K562 (cell line): ENCODE data around the gene FAM107B. TPM values are rescaled to one million over a fixed set of nuclear protein-coding genes. Genes with fewer than 3 reads are reported as not detected.
A peak's percentile ranks its signal among the peaks of the same experiment; 100 is the strongest.

Experiments used
- HDAC2 ChIP-seq: fragments of 450-650 bp; IDR thresholded peaks from 2 replicates; pipeline ENCODE4 v1.6.1; 2016; ENCODE audit warnings: mild to moderate bottlenecking
- KAT7 ChIP-seq: sonication (generic); formaldehyde crosslinking; IDR thresholded peaks from 2 replicates; pipeline ENCODE4 v1.8.0; 2022; ENCODE audit warnings: missing genetic modification reagents, mild to moderate bottlenecking, borderline replicate concordance
- MGA ChIP-seq: fragments of 450-650 bp; IDR thresholded peaks from 2 replicates; pipeline ENCODE4 v1.6.1; 2016; ENCODE audit warnings: mild to moderate bottlenecking, moderate library complexity
- NFYB ChIP-seq: IDR thresholded peaks from 2 replicates; pipeline ENCODE4 v1.6.1; 2011; ENCODE audit warnings: mild to moderate bottlenecking, moderate library complexity; ENCODE audit not compliant: insufficient read length; ENCODE audit errors: extremely low read depth
- USF1 ChIP-seq: sonication (generic); formaldehyde crosslinking; IDR thresholded peaks from 2 replicates; pipeline ENCODE4 v1.9.0; 2022; ENCODE audit warnings: mild to moderate bottlenecking, missing genetic modification reagents
- ZNF311 ChIP-seq: fragments of 250-450 bp; sonication (Bioruptor Pico); IDR thresholded peaks from 2 replicates; pipeline ENCODE4 v1.4.0; 2020; ENCODE audit warnings: mild to moderate bottlenecking, moderate library complexity
- polyA plus RNA-seq, 8 experiments: library from polyadenylated mRNA; depleted of rRNA in 4 of 8; stranded (reverse) in 5 of 8; unstranded in 3 of 8; fragments of >200 nt; fragmentation: Nextera tagmentation in 2 of 8; fragmentation: Illumina TruSeq in 1 of 8; extraction: Ambion mirVana in 2 of 8; extraction: Trizol in 1 of 8; gene quantifications; 2 replicates each; pipeline versions ENCODE4 v1.2.1 to v1.2.3, GENCODE V29; 2011 to 2014; ENCODE audit warnings: inconsistent platforms in 1 of 8, missing spikeins in 1 of 8
- total RNA-seq, 7 experiments: library from RNA; depleted of rRNA in 6 of 7; stranded (reverse); fragments of >200 nt in 6 of 7; fragmentation: Illumina TruSeq in 2 of 7; extraction: Trizol in 2 of 7; gene quantifications; 2 replicates each; pipeline versions ENCODE4 v1.2.1 to v1.2.3, GENCODE V29; 2011 to 2021; ENCODE audit warnings: low replicate concordance in 1 of 7
- TF ChIP-seq, protein P1 (sequence below), 2 experiments: fragments of 450-650 bp; formaldehyde crosslinking in 1 of 2; IDR thresholded peaks; 2 replicates each; pipeline versions ENCODE4 v1.4.0 to v1.6.1; 2014 to 2020; ENCODE audit warnings: mild to moderate bottlenecking in 2 of 2, borderline replicate concordance in 1 of 2, low read depth in 1 of 2

Gene FAM107B
- total and polyA plus RNA-seq, 9 of the 15 experiments (the other 6 are each of a cell fraction or from before 2014, with no cell fraction given) = 0.40 to 2.8 (median 1.4) TPM

DNA sequence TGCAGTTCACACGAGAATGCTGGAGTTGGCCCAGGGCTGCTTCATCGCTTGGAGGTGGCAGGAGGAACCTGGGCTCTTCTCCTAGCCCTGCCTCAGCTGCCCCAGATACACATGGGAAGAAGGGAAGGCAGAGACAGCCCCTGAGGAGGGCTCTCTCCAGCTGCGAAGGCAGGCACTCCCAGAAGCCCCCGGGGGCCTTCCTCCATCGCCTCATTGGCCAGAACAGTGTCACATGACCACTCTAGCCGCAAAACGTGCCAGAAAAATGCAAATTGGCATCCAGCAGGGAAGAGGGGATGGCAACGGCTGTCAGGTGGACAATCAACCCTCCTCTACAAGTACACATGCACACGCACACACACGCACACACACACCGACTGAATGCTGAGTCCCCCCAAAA is 226.2 kb downstream of the FAM107B start (continued):
- TF ChIP-seq, protein P1, sequence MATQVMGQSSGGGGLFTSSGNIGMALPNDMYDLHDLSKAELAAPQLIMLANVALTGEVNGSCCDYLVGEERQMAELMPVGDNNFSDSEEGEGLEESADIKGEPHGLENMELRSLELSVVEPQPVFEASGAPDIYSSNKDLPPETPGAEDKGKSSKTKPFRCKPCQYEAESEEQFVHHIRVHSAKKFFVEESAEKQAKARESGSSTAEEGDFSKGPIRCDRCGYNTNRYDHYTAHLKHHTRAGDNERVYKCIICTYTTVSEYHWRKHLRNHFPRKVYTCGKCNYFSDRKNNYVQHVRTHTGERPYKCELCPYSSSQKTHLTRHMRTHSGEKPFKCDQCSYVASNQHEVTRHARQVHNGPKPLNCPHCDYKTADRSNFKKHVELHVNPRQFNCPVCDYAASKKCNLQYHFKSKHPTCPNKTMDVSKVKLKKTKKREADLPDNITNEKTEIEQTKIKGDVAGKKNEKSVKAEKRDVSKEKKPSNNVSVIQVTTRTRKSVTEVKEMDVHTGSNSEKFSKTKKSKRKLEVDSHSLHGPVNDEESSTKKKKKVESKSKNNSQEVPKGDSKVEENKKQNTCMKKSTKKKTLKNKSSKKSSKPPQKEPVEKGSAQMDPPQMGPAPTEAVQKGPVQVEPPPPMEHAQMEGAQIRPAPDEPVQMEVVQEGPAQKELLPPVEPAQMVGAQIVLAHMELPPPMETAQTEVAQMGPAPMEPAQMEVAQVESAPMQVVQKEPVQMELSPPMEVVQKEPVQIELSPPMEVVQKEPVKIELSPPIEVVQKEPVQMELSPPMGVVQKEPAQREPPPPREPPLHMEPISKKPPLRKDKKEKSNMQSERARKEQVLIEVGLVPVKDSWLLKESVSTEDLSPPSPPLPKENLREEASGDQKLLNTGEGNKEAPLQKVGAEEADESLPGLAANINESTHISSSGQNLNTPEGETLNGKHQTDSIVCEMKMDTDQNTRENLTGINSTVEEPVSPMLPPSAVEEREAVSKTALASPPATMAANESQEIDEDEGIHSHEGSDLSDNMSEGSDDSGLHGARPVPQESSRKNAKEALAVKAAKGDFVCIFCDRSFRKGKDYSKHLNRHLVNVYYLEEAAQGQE (IDR thresholded peaks at IDR 0.05; ENCODE audit: borderline replicate concordance) = no peak
- TF ChIP-seq, protein P1 (CRISPR knock-in tag; IDR thresholded peaks at IDR 0.05; ENCODE audit: low read depth) = no peak
- peak; percentile 70 for TF ChIP-seq NFYB
- TF ChIP-seq HDAC2 = no peak
- no peak for TF ChIP-seq KAT7 (CRISPR knock-in tag)
- TF ChIP-seq MGA = 0 out of 2 replicates have a peak, but pooled peaks have one; percentile 32
- no peak for TF ChIP-seq ZNF311 (CRISPR knock-in tag)
- peak; percentile 80 for TF ChIP-seq USF1 (CRISPR knock-in tag)
